Stimulated activated naive CD8-positive, alpha-beta T cell treated with anti-CD3 and anti-CD28 coated beads, Interleukin-15, amount 100 ng/mL, for 72 hours (primary cell): ENCODE measurements around the gene PAK4.
"Not testable (repeated sequence)": the region's sequence is repeated elsewhere in the genome, so short reads cannot be mapped to it uniquely, and the experiment has no call there.

ENCODE experiments used
- ATAC-seq: fragments of 150-1000 bp; cut with Tn5 transposase; 2 replicates; pipeline ENCODE4 v1.10.0; 2021; ENCODE audit warnings: mild to moderate bottlenecking, moderate library complexity
- DNase-seq, 2 donors: peaks; one replicate each; pipeline ENCODE4 v3.0.0; 2021 to 2022
- H3K27ac Mint-ChIP-seq, 2 donors: one replicate each; pipeline ENCODE4 v1.8.0; 2022; ENCODE audit warnings: mild to moderate bottlenecking in 2 of 2, mixed read lengths in 2 of 2, moderate library complexity in 2 of 2
- H3K27me3 Mint-ChIP-seq: one replicate; pipeline ENCODE4 v1.8.0; 2022; ENCODE audit warnings: mixed read lengths
- H3K4me1 Mint-ChIP-seq: one replicate; pipeline ENCODE4 v1.8.0; 2022; ENCODE audit warnings: mild to moderate bottlenecking, mixed read lengths
- H3K4me3 Mint-ChIP-seq, 2 donors: one replicate each; pipeline ENCODE4 v1.8.0; 2022; ENCODE audit warnings: mild to moderate bottlenecking in 2 of 2, mixed read lengths in 2 of 2, moderate library complexity in 1 of 2
- H3K9me3 Mint-ChIP-seq, 2 donors: one replicate each; pipeline ENCODE4 v1.8.0; 2022; ENCODE audit warnings: mixed read lengths in 2 of 2

PAK4 gene

DNA sequence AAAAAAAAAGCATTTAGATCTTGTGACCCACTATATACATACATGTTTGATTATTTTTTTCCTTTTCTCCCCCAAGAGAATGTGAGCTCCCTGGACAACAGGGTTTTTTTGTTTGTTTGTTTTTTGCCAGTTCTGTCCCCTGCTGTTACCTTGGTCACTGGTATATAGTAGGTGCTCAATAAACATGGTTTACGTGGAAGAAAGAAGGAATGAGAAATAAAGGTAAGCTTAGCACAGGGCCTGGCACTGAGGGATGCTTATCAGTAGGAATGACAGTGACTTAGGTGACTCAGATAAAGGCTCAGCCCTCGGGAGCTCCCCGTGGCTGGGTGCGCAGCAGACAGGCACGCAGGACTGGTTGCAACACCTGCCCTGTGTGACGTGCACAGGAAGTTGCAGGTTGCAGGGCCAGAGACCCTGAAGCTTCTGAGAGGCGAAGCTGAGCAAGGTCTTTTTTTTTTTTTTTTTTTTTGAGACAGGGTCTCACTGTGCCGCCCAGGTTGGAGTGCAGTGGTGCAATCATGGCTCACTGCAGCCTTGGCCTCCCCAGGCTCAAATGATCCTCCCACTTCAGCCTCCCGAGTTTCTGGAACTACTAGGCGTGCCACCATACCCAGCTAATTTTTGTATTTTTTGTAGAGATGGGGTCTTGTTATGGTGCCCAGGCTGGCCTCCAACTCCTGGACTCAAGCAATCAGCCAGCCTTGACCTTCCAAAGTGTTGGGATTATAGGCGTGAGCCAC lies 10.3 kb upstream of the PAK4 start:
- Mint-ChIP-seq H3K9me3 (no peaks in the 10 kb centered on the region), H3K4me3 (no peak overlapping the region), H3K27me3 (peaks cover 8% of the 10 kb centered on the region), H3K4me1 (peaks cover 5% of the 10 kb centered on the region), H3K27ac (no peak overlapping the region)
- ATAC-seq, result no peak
- no peak for DNase-seq

DNA sequence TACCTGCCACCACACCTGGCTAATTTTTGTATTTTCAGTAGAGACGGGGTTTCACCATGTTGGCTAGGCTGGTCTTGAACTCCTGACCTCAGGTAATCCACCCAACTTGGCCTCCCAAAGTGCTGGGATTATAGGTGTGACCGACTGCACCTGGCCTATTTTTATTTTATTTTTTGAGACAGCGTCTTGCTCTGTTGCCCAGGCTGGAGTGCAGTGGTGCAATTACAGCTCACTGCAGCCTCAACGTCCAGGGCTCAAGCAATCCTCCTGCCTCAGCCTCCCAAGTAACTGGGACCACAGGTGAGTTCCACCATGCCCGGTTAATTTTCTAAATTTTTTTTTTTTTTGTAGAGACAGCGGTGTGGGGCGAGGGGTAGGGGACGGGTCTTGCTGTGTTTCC lies 8.6 kb upstream of the PAK4 start:
- H3K27ac Mint-ChIP-seq, DNase-seq, H3K27me3 Mint-ChIP-seq, H3K4me1 Mint-ChIP-seq, H3K4me3 Mint-ChIP-seq, H3K9me3 Mint-ChIP-seq, ATAC-seq: not testable (repeated sequence)

DNA sequence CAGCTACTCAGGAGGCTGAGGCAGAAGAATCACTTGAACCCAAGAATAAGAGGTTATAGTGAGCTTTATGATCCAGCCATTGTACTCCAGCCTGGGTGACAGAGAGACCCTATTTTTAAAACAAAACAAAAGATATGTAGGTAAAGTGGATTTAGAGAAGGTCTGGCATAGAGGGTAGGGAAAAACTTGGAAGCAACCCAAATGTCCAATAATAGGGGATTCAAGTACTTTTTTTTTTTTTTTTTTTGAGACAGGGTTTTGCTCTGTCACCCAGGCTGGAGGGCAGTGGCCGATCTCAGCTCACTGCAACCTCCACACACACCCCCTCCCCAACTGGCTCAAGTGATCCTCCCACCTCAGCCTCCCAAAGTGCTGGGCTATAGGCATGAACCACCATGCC lies 5.8 kb upstream of the PAK4 start:
- DNase-seq (no peak), ATAC-seq (no peak)
- H3K27me3 Mint-ChIP-seq, result no peaks in the 10 kb centered on the region
- H3K9me3 Mint-ChIP-seq, result no peaks in the 10 kb centered on the region
- no peak overlapping the region for H3K4me3 Mint-ChIP-seq
- peaks cover 21% of the 10 kb centered on the region for H3K4me1 Mint-ChIP-seq
- no peak overlapping the region for H3K27ac Mint-ChIP-seq

DNA sequence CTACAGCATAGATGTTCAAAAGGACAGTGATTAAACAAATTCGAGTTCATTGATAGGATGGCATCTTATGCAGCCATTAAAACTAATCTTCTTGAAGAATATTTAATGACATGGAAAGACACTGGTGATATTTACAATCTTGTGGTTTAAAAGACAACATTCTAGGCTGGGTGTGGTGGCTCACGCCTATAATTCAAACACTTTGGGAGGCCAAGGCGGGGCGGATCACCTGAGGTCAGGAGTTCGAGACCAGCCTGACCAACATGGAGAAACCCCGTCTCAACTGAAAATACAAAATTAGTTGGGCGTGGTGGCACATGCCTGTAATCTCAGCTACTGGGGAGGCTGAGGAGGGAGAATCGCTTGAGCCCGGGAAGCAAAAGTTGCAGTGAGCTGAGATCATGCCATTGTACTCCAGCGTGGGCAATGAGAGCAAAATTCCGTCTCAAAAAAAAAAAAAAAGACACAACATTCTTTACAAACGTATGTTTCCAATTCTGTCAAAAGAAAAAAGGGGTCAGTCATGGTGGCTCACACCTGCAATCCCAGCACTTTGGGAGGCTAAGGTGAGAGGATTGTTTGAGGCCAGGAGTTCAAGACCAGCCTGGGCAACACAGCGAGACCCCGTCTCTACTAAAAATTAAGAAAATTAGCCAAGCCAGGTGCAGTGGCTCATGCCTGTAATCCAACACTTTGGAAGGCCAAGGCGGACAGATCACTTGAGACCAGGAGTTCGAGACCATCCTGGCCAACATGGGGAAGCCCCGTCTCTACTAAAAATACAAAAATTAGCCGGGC lies 2.5 kb upstream of the PAK4 start:
- Mint-ChIP-seq H3K9me3 (no peaks in the 10 kb centered on the region), H3K27ac (no peak overlapping the region), H3K27me3 (no peaks in the 10 kb centered on the region), H3K4me3 (peak overlapping the region in 1 of 2 donors; percentile 30), H3K4me1 (peaks cover 50% of the 10 kb centered on the region)
- ATAC-seq (no peak), DNase-seq (no peak)

DNA sequence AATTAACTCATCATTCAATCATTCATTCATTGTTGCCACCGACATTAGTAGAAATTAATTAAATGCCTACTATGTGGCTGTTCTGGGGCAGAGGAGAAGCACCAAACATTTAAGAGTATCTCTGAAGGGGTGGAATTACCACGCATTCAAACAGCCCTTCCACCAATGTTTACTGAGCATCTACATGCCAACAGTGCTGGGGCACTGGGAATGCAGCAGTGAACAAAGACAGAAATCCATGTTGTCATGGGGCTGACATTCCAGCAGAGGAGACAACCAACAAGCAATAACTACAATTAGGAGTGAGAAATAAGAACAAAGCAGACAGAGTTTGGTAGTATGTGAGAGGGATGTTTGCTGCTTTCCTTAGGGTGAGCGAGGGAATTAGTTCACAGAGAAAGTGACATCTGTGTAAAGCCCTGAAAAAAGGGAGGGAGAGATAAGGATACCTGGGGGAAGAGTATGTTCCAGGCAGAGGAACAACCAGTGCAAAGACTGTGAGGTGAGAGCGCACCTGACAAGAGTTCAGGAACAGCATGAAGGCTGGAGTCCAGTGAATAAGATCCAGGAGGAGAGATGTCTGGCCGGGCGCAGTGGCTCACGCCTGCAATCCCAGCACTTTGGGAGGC lies 1.3 kb upstream of the PAK4 start:
- no peaks in the 10 kb centered on the region for H3K27me3 Mint-ChIP-seq
- no peaks in the 10 kb centered on the region for H3K9me3 Mint-ChIP-seq
- peaks cover 54% of the 10 kb centered on the region for H3K4me1 Mint-ChIP-seq
- DNase-seq (no peak), ATAC-seq (no peak)
- H3K27ac Mint-ChIP-seq, result peak overlapping the region in 1 of 2 donors; percentile 63
- peak overlapping the region; percentile 3 to 60 for H3K4me3 Mint-ChIP-seq

DNA sequence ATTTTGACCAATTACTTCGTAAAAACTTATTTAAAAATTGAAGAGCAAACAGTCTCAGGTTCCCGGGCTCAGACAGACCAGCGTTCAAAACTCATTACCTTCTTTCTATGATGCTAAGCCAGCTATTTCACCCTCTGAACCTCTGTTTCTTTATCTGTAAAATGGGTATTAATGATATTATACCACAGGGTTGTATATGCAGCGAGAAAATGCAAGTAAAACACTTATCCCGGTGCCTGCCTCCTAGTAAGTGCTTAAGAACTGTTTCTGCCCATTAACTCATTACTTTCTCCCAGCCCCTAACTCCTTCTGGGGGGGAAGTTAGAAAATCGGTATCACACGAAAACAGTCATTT lies 410 bp upstream of the PAK4 start:
- peaks cover 64% of the 10 kb centered on the region for H3K4me1 Mint-ChIP-seq
- ATAC-seq, result peak; percentile 44

DNA sequence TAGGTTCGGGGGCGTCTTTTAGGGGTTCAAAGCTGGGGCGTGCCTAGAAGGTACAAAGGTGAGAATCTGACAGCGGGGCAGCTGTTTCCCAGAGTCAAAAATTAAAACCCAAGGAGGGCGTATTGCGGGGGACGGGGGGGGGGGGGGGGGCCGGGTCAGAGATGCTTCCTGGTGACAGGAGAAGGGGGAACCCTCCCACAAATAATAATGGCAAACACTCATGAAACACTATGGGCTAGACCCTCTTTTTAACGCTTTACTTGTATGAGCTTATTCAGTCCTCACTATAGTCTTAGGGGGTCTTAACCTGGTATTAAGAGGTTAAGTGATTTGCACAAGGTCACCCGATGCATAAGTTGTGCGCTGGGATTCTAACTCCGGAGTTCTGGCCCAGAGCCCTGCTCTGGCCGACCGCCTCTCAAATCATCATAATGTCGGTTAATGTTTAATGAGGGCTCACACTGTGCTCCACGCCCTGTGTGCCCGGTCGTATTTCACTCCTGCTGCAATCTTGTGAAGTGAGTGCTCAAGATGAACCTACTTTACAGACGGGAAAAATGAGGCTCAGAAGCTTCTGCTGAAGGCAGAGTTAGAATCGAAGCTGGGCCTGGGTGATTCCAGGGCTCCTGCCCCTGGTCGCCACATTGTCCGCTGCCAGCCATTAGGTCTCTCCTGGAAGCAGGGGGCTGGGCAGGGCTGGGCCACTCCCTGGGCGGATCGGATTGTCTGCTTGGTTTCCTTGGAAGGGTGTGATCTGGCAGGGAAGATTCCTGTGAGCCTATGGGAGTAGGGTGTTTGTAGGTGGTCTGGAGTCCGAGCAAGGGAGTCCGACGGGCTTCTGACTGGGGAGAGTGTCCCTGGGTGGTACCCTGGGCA lies 964 bp downstream of the PAK4 start:
- H3K27ac Mint-ChIP-seq, result peak overlapping the region; percentile 98
- no peaks in the 10 kb centered on the region for H3K9me3 Mint-ChIP-seq
- no peak for DNase-seq
- H3K4me3 Mint-ChIP-seq, result peak overlapping the region; percentile 89 to 96
- no peaks in the 10 kb centered on the region for H3K27me3 Mint-ChIP-seq
- peaks cover 77% of the 10 kb centered on the region for H3K4me1 Mint-ChIP-seq
- ATAC-seq, result no peak

More for the DNA sequence above, 410 bp upstream of the PAK4 start:
- H3K27me3 Mint-ChIP-seq, result no peaks in the 10 kb centered on the region
- no peak for DNase-seq
- no peaks in the 10 kb centered on the region for H3K9me3 Mint-ChIP-seq
- H3K4me3 Mint-ChIP-seq, result peak overlapping the region; percentile 89 to 96
- peak overlapping the region; percentile 51 to 98 for H3K27ac Mint-ChIP-seq

DNA sequence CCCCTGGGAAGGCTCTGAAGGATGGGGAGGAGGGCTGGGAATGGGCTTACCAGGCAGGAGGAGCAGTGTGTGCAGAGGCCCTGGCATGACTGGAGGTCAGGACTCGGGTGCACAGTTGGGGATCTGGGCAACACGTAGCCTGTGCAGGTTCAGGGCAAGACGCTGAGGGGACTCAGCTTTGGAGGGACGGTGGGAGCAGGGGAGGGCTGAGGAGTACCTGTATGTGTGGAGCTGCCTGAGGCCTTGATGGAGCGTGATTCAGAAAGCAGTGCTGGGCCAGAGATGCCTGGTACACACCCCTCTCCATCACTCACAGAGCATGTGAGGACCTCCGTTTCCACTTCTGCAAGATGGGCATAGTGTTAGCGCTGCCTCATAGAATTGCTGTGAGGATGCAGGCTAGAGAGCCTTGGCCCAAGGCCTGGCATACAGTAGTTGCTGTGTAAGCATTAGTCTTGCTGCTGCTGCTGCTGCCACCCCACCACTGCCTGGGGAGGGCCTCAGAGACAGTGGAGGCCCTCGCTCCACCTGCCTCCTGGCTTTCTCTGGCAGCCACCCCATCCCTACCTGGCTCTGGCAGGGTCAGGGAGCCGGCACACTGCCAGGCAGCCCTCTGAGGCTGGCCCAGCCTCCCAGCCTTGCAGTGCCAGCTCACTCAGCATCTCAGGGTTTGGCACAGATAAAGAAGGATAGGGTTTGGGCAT lies 2.4 kb downstream of the PAK4 start:
- H3K4me3 Mint-ChIP-seq, result no peak overlapping the region
- peaks cover 83% of the 10 kb centered on the region for H3K4me1 Mint-ChIP-seq
- no peaks in the 10 kb centered on the region for H3K27me3 Mint-ChIP-seq
- DNase-seq, result no peak
- no peaks in the 10 kb centered on the region for H3K9me3 Mint-ChIP-seq
- no peak overlapping the region for H3K27ac Mint-ChIP-seq
- ATAC-seq, result no peak

DNA sequence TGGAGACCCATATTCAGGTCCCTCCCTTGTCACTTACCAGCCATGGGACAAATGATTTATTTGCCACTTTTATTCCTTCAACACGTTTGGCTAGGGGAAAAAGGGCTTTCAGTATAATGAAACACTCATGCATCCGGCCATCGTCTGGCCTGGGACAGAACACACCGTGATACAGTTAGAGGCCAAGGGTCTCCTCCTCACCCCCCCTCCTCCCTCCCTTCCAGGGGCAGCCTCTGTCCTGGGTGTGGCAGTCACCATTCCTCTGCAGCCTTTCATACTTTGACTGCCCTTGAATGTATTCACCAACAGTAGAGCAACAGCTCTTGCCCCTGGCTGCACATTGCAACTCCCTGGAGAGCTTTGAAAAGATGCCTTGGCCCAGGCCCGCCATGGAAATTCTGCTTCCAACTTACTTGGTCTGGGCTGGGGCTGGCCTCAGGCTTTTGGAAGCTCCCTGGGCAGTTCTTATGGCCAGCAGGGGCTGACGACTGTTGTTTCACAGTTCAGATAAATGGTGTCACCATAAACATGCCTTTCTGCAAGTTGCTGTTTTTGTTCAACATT lies 3.0 kb downstream of the PAK4 start:
- H3K27ac Mint-ChIP-seq, result no peak overlapping the region
- ATAC-seq (no peak), DNase-seq (no peak)
- H3K4me1 Mint-ChIP-seq, result peaks cover 81% of the 10 kb centered on the region
- H3K9me3 Mint-ChIP-seq, result no peaks in the 10 kb centered on the region
- no peak overlapping the region for H3K4me3 Mint-ChIP-seq
- H3K27me3 Mint-ChIP-seq, result no peaks in the 10 kb centered on the region

DNA sequence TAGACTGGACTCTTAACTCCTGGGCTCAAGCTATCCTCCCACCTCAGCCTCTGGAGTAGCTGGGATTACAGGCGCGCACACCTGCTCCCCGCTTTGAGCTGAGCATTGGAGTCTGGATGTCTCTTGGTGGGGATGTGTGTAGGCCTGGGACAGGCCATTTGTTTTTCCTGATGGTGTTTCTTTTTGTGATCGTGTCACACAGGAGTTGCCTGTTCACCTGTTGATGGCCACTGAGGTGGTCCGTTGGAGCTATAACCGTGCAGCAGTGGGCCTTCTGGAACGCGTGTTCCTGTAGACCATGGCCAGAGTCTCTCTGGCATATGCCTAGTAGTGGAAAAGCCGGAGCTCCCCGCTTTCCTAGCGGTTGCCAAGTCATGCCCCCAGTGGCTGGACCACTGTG lies 3.5 kb downstream of the PAK4 start:
- Mint-ChIP-seq H3K9me3 (no peaks in the 10 kb centered on the region), H3K27ac (peak overlapping the region in 1 of 2 donors; percentile 74), H3K4me3 (no peak overlapping the region), H3K4me1 (peaks cover 77% of the 10 kb centered on the region), H3K27me3 (no peaks in the 10 kb centered on the region)
- ATAC-seq (no peak), DNase-seq (no peak)

DNA sequence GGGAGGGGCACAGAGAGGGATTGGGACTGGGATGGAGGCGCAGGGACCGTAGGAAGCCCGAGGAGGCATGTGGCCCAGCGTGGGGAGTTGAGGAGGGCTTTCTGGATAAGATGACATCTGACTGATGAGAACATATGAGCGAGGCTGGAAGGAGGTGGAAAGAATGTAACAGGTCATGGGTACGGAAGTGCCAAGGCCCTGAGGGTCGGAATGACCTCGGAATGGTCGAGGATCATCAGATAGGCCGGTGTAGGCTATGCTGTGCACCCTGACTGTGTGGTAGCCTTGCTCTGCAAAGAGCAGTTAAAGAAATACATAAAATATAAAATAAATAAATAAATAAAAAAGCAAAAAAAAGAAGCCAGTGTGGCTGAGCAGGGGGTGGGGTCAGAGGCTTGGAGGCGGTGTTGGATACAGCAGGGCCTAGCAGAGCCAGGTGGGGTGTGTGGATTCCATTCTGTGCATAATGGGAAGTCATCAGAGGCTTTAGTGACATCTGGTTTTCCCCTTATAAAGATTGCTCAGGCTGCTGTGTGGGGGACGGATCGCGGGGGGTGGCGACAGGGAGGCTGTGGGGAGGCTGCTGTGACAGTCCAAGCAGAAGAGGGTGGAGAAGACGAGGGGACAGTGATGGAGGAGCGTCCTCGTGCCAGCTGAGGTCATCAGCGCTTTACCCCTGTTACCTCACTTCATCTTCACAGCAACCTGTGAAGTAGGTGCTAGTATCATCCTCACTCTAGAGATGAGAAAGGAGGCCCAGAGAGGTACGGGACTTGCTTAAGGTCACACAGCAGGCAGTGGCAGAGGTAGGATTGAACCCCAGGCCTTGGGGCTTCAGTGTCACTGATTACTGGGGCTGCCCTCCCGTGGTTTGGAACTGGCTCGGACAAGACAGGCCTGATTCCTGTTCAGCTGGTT lies 5.0 kb downstream of the PAK4 start:
- DNase-seq, result no peak
- no peaks in the 10 kb centered on the region for H3K9me3 Mint-ChIP-seq
- H3K27ac Mint-ChIP-seq, result peak overlapping the region; percentile 43 to 84
- peaks cover 65% of the 10 kb centered on the region for H3K4me1 Mint-ChIP-seq
- no peak overlapping the region for H3K4me3 Mint-ChIP-seq
- no peak for ATAC-seq
- no peaks in the 10 kb centered on the region for H3K27me3 Mint-ChIP-seq

DNA sequence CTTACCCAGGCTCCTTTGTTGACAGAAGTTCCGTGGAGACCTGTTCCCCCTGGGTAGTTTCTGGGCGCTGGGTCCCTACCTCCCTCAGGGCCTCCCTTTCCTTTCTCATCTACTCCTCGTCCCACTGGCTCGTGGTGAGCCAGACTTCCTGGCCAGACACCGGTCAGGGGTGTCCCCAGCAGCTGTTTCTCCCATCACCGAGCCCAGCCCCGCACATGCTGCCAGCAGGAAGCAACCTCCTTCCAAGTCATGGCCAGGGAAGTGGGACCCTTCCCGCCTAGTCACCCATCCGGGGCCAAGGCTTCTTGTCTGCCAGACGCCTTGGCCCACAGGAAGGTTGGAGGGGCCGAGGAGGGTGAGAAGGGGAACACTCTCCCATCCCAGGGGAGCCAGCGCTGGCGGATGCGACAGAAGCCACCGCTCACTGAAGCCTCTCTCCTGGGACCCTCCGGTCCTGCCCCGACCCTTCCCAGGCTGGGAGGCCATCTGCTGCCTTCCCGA lies 5.7 kb downstream of the PAK4 start:
- Mint-ChIP-seq H3K27me3 (no peaks in the 10 kb centered on the region), H3K4me3 (no peak overlapping the region), H3K9me3 (no peaks in the 10 kb centered on the region), H3K4me1 (peaks cover 67% of the 10 kb centered on the region), H3K27ac (peak overlapping the region in 1 of 2 donors; percentile 75)
- no peak for DNase-seq
- no peak for ATAC-seq

DNA sequence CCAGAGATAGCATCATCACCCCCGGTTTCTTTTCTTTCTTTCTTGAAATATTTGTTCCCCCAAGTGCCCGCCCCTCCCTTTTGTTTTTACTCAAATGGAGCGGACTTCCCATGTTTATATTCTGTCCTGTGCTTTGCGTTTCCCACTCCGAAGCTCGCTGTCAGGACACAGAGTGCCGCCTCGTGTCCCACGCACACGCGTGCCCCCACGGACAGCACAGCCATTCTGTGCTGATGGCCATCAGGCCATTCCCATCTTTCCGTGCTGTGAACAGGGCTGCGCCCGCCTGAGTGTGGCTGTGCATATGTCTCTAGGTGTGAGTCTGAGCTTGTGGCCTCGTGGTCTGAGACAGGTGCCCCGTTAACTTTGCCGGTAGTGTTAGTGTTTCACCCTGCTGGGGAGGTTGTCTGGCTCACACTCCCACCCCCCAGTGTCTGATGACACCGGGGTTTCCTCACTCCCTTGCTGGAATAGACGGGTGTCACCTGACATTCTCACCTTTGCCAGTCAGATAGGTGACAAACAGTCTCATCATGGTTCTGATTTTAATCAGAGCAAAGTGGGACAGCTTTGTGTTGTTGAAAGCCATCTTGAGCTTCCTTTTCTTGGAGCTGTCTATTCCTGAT lies 6.9 kb downstream of the PAK4 start:
- peaks cover 60% of the 10 kb centered on the region for H3K4me1 Mint-ChIP-seq
- no peak overlapping the region for H3K4me3 Mint-ChIP-seq
- ATAC-seq (no peak), DNase-seq (no peak)
- H3K9me3 Mint-ChIP-seq, result no peaks in the 10 kb centered on the region
- H3K27me3 Mint-ChIP-seq, result no peaks in the 10 kb centered on the region
- peak overlapping the region in 1 of 2 donors; percentile 30 for H3K27ac Mint-ChIP-seq
